CD14-positive monocyte (primary cell): Measurements from ENCODE around the gene ZBTB4. TPM values are rescaled to one million over a fixed set of nuclear protein-coding genes. Genes with fewer than 3 reads are reported as not detected.

Experiments
- DNase-seq, 3 donors: peaks; one replicate each; pipeline ENCODE4 v3.0.0-alpha.2; 2011 to 2022
- H2AFZ ChIP-seq: 2 replicates; pipeline ENCODE4 v1.6.0; 2012; ENCODE audit warnings: mild to moderate bottlenecking, low read depth, low read length, inconsistent platforms; ENCODE audit not compliant: insufficient read depth, poor library complexity, severe bottlenecking
- H3K27ac ChIP-seq, 2 donors: 1 replicate in 1 of 2; 2 replicates in 1 of 2; pipeline ENCODE4 v1.5.1; 2012 to 2013; ENCODE audit warnings: low read length in 2 of 2, control low read depth in 1 of 2, inconsistent platforms in 1 of 2, low read depth in 1 of 2, mild to moderate bottlenecking in 1 of 2
- H3K27me3 ChIP-seq, 2 donors: one replicate each; pipeline versions ENCODE4 v1.6.0 to v1.6.1; 2011 to 2013; ENCODE audit warnings: low read length in 2 of 2; ENCODE audit not compliant: control insufficient read depth in 2 of 2, insufficient read depth in 2 of 2
- H3K36me3 ChIP-seq, 2 donors: replicated peaks in 1 of 2; 1 replicate in 1 of 2; 2 replicates in 1 of 2; pipeline versions ENCODE4 v1.5.1 to v1.6.1; 2012 to 2013; ENCODE audit warnings: low read length in 2 of 2, control low read depth in 1 of 2, inconsistent platforms in 1 of 2, mild to moderate bottlenecking in 1 of 2; ENCODE audit not compliant: insufficient read depth in 2 of 2, control insufficient read depth in 1 of 2
- H3K4me1 ChIP-seq, 2 donors: 1 replicate in 1 of 2; 2 replicates in 1 of 2; pipeline versions ENCODE4 v1.5.1 to v1.6.1; 2012 to 2013; ENCODE audit warnings: low read length in 2 of 2, control low read depth in 1 of 2, inconsistent platforms in 1 of 2, mild to moderate bottlenecking in 1 of 2, moderate library complexity in 1 of 2; ENCODE audit not compliant: insufficient read depth in 2 of 2, control insufficient read depth in 1 of 2
- H3K4me2 ChIP-seq: replicated peaks from 2 replicates; pipeline ENCODE3; 2012; ENCODE audit warnings: low read length, moderate library complexity, mild to moderate bottlenecking; ENCODE audit not compliant: poor library complexity, severe bottlenecking; ENCODE audit errors: extremely low read depth
- H3K4me3 ChIP-seq, 3 experiments: fragments of 200-600 bp in 1 of 3; sonication (generic) in 1 of 3; replicated peaks in 1 of 3; 1 replicate in 2 of 3; 2 replicates in 1 of 3; pipeline ENCODE4 v1.5.1; 2011 to 2013; ENCODE audit warnings: low read length in 3 of 3, mild to moderate bottlenecking in 3 of 3, control low read depth in 2 of 3, low read depth in 2 of 3, inconsistent platforms in 1 of 3, moderate library complexity in 1 of 3
- H3K79me2 ChIP-seq: 2 replicates; pipeline ENCODE4 v1.6.0; 2012; ENCODE audit warnings: mild to moderate bottlenecking, control low read depth, inconsistent platforms, low read length, moderate library complexity; ENCODE audit not compliant: insufficient read depth
- H3K9ac ChIP-seq: 2 replicates; pipeline ENCODE4 v1.6.0; 2017; ENCODE audit warnings: low read length, mild to moderate bottlenecking; ENCODE audit not compliant: insufficient read depth, poor library complexity, severe bottlenecking
- H3K9me3 ChIP-seq, 2 donors: replicated peaks in 1 of 2; 1 replicate in 1 of 2; 2 replicates in 1 of 2; pipeline versions ENCODE4 v1.5.1 to v1.6.1; 2012 to 2013; ENCODE audit warnings: low read length in 2 of 2, control low read depth in 1 of 2; ENCODE audit not compliant: control insufficient read depth in 1 of 2, insufficient read depth in 1 of 2
- H4K20me1 ChIP-seq: 2 replicates; pipeline ENCODE4 v1.6.0; 2012; ENCODE audit warnings: mild to moderate bottlenecking, low read length, control low read depth, moderate library complexity; ENCODE audit not compliant: insufficient read depth
- H3K27ac Mint-ChIP-seq, 7 donors: one replicate each; pipeline ENCODE4 v1.8.0; 2020; ENCODE audit warnings: mild to moderate bottlenecking in 7 of 7, mixed read lengths in 7 of 7, moderate library complexity in 6 of 7, inconsistent platforms in 2 of 7
- H3K27me3 Mint-ChIP-seq, 3 donors: one replicate each; pipeline ENCODE4 v1.8.0; 2021 to 2022; ENCODE audit warnings: low read depth in 3 of 3, mild to moderate bottlenecking in 3 of 3, mixed read lengths in 3 of 3, moderate library complexity in 3 of 3, inconsistent platforms in 1 of 3
- H3K36me3 Mint-ChIP-seq, 2 donors: one replicate each; pipeline ENCODE4 v1.8.0; 2020; ENCODE audit warnings: mixed read lengths in 2 of 2, inconsistent platforms in 1 of 2, mild to moderate bottlenecking in 1 of 2
- H3K4me1 Mint-ChIP-seq: one replicate; pipeline ENCODE4 v1.8.0; 2020; ENCODE audit warnings: mild to moderate bottlenecking, mixed read lengths
- H3K4me3 Mint-ChIP-seq, 2 donors: one replicate each; pipeline ENCODE4 v1.8.0; 2020; ENCODE audit warnings: mild to moderate bottlenecking in 2 of 2, mixed read lengths in 2 of 2, moderate library complexity in 1 of 2
- H3K9me3 Mint-ChIP-seq, 7 donors: one replicate each; pipeline ENCODE4 v1.8.0; 2020 to 2022; ENCODE audit warnings: mixed read lengths in 7 of 7, mild to moderate bottlenecking in 6 of 7, moderate library complexity in 6 of 7, inconsistent platforms in 2 of 7
- whole genome bisulfite sequencing: methylation state at CpG from one replicate; pipeline ENCODE4 v1.1.5; 2013; ENCODE audit warnings: missing lambda C conversion rate; ENCODE audit not compliant: insufficient coverage; 5-methylcytosine and 5-hydroxymethylcytosine counted together
- intact Hi-C, 2 donors: fragments of 100-400 bp; cut with micrococcal nuclease; formaldehyde crosslinking; loops; one replicate each; pipeline versions ENCODE4 v1.15.0 to v1.15.1; 2023
- polyA plus RNA-seq, 3 donors: library from polyadenylated mRNA; depleted of rRNA in 1 of 3; unstranded in 2 of 3; stranded (reverse) in 1 of 3; fragments of 300-500 nt in 2 of 3; fragments of >200 nt in 1 of 3; fragmentation: Illumina TruSeq in 2 of 3; gene quantifications; 1 replicate in 2 of 3; 2 replicates in 1 of 3; pipeline ENCODE4 v1.2.3, GENCODE V29; 2012 to 2021
- TF ChIP-seq, protein P1 (sequence below): fragments of 200-600 bp; IDR thresholded peaks from one replicate; pipeline ENCODE4 v1.8.0; 2022; ENCODE audit warnings: antibody characterized with exemption, mild to moderate bottlenecking

The ZBTB4 gene
- polyA plus RNA-seq, 3 donors = 3.4 to 8.1 (median 4.4) TPM

DNA sequence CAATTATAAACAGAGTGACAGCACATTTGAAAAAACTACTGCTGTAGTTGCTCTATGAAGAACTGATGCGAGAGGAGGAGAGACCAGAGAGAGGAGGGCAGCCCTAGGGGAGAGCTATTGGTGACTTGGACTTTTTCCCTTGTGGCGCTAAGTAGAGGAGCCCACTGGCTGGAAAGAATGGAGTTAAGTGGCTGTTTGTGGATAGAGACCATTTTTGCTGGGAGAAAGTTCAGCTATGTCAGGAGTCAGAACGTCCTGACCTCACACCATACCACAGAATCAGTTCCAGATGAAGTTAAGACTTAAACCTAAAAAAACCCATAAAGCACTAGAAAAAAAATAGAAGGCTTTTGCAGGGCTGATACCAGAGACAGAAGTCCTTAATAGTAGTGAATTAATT is 6.8 kb upstream of the ZBTB4 start:
- peak overlapping the region in 1 of 3 experiments; percentile 45 for H3K4me3 ChIP-seq
- H3K9ac ChIP-seq = no peak overlapping the region
- no peaks in the 10 kb centered on the region for H3K27me3 ChIP-seq
- peaks cover 30 to 50% of the 10 kb centered on the region in 2 donors for H3K4me1 ChIP-seq
- H3K36me3 Mint-ChIP-seq = peaks cover 19 to 24% of the 10 kb centered on the region in 2 donors
- intact Hi-C loops = loop anchor here in 1 of 2 donors (5.0 to 10.0 kb wide), 3 partner anchors 131 to 251 kb away; partner anchors contain the start of genes DVL2, KCTD11, PHF23 and TMEM95
- WGBS = 100% methylated on average over 1 of the region's 3 CpGs
- H3K4me3 Mint-ChIP-seq = peak overlapping the region; percentile 68 to 93
- peaks cover 71% of the 10 kb centered on the region for H3K79me2 ChIP-seq
- TF ChIP-seq, protein P1, sequence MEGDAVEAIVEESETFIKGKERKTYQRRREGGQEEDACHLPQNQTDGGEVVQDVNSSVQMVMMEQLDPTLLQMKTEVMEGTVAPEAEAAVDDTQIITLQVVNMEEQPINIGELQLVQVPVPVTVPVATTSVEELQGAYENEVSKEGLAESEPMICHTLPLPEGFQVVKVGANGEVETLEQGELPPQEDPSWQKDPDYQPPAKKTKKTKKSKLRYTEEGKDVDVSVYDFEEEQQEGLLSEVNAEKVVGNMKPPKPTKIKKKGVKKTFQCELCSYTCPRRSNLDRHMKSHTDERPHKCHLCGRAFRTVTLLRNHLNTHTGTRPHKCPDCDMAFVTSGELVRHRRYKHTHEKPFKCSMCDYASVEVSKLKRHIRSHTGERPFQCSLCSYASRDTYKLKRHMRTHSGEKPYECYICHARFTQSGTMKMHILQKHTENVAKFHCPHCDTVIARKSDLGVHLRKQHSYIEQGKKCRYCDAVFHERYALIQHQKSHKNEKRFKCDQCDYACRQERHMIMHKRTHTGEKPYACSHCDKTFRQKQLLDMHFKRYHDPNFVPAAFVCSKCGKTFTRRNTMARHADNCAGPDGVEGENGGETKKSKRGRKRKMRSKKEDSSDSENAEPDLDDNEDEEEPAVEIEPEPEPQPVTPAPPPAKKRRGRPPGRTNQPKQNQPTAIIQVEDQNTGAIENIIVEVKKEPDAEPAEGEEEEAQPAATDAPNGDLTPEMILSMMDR = no peak
- H3K4me1 Mint-ChIP-seq = peaks cover 73% of the 10 kb centered on the region
- peak overlapping the region; percentile 75 for H3K4me2 ChIP-seq
- H3K27me3 Mint-ChIP-seq = peaks cover 0 to 2% (median 1%) of the 10 kb centered on the region in 3 donors
- peaks cover 66% of the 10 kb centered on the region for H4K20me1 ChIP-seq
- H2AFZ ChIP-seq = no peak overlapping the region
- peaks cover under 1 to 17% of the 10 kb centered on the region in 2 donors for H3K36me3 ChIP-seq
- DNase-seq = no peak
- H3K27ac Mint-ChIP-seq = peak overlapping the region in 4 of 7 donors; percentile 52 to 84 (median 64)
- no peak overlapping the region for H3K27ac ChIP-seq
- no peaks in the 10 kb centered on the region for H3K9me3 ChIP-seq
- no peaks in the 10 kb centered on the region for H3K9me3 Mint-ChIP-seq

DNA sequence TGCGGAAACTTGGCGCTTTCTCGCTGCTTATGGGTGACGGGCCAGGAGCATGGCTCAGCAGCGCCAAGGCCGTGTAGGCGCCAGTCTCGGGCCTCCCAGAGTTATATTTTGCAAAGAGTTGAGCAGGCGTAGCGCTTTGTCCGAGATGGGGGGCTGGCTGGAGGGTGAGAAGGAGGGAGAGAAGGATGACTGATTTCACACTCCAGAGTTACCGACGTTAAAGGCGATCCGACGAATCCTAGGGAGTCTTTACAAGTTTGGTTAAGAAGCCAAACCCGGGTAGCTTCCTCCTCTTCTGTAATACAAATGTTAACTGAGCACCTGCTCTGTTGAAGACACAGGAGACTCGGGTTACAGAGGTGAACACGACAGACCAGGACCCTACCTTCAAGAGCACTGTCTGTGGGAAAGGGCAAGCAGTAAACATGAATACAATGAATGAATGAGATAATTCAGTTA is 5.5 kb upstream of the ZBTB4 start:
- peak overlapping the region; percentile 34 for H3K9ac ChIP-seq
- Mint-ChIP-seq H3K36me3 (peaks cover 13 to 15% of the 10 kb centered on the region in 2 donors), H3K4me3 (peak overlapping the region; percentile 93 to 97), H3K4me1 (peaks cover 73% of the 10 kb centered on the region), H3K27me3 (peaks cover 1 to 3% (median 2%) of the 10 kb centered on the region in 3 donors), H3K9me3 (no peaks in the 10 kb centered on the region), H3K27ac (peak overlapping the region; percentile 96 to 100 (median 100))
- peaks cover 64% of the 10 kb centered on the region for H3K79me2 ChIP-seq
- peak overlapping the region; percentile 75 for H3K4me2 ChIP-seq
- intact Hi-C loops = loop anchor here (1.0 to 10.0 kb wide), 8 partner anchors 46 to 357 kb away; partner anchors contain the start of genes DVL2 (in 1 of the 2), FGF11 (in 1 of the 2), KCTD11 (in 1 of the 2) and PHF23 (in 1 of the 2)
- peaks cover 54% of the 10 kb centered on the region for H4K20me1 ChIP-seq
- TF ChIP-seq, protein P1 = peak; percentile 10
- H3K9me3 ChIP-seq = no peaks in the 10 kb centered on the region
- 0% methylated on average over 15 of the region's 19 CpGs for WGBS
- no peak for DNase-seq
- peak overlapping the region; percentile 95 to 98 for H3K27ac ChIP-seq
- H3K4me1 ChIP-seq = peaks cover 37 to 55% of the 10 kb centered on the region in 2 donors
- no peak overlapping the region for H2AFZ ChIP-seq
- peaks cover 0 to 8% of the 10 kb centered on the region in 2 donors for H3K36me3 ChIP-seq
- H3K4me3 ChIP-seq = peak overlapping the region; percentile 75 to 87 (median 85)
- H3K27me3 ChIP-seq = no peaks in the 10 kb centered on the region
